ENCODE measurements around the gene MTO1.
"Not testable (repeated sequence)": the region's sequence is repeated elsewhere in the genome, so short reads cannot be mapped to it uniquely, and the experiment has no call there.

MTO1 gene, protein sequence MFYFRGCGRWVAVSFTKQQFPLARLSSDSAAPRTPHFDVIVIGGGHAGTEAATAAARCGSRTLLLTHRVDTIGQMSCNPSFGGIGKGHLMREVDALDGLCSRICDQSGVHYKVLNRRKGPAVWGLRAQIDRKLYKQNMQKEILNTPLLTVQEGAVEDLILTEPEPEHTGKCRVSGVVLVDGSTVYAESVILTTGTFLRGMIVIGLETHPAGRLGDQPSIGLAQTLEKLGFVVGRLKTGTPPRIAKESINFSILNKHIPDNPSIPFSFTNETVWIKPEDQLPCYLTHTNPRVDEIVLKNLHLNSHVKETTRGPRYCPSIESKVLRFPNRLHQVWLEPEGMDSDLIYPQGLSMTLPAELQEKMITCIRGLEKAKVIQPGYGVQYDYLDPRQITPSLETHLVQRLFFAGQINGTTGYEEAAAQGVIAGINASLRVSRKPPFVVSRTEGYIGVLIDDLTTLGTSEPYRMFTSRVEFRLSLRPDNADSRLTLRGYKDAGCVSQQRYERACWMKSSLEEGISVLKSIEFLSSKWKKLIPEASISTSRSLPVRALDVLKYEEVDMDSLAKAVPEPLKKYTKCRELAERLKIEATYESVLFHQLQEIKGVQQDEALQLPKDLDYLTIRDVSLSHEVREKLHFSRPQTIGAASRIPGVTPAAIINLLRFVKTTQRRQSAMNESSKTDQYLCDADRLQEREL

DNA sequence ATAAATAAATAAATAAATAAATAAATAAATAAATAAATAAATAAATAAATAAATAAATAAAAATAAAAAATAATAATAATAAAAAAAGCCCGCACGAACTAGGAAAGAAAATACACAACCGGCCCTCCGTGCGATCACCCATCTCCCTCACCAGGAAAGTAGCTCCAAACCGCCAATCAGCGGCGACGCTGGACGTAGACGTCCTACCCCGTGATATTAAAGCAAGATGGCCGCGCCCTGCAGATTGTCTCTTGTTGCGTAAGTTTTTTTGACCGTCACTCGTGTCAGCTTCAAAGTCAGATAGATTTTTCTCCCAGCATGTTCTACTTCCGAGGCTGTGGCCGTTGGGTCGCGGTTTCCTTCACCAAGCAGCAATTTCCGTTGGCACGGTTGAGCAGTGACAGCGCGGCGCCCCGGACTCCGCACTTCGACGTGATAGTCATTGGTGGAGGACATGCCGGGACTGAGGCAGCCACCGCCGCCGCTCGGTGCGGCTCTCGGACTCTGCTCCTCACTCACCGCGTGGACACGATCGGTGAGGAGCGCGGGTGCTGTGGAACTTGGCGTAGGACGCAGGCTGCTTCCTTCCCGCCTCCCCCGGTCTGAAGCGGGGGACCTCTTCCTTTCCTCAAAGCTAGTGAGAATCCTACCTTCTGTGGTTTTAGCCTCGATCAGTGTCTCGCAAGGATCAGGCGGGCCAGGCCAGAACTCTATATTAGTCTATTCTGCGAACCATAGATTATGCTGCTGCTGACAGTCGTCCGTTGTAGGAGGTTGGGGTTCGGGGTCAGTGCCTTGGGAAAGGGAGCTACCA is at the start of gene MTO1:
Gene MTO1, plus strand, starts transcription at position 201 of the 814 bp plus-strand sequence. Its CDS starts 118 bp downstream, at position 319.
- DNase-seq: peak; percentile 69

DNA sequence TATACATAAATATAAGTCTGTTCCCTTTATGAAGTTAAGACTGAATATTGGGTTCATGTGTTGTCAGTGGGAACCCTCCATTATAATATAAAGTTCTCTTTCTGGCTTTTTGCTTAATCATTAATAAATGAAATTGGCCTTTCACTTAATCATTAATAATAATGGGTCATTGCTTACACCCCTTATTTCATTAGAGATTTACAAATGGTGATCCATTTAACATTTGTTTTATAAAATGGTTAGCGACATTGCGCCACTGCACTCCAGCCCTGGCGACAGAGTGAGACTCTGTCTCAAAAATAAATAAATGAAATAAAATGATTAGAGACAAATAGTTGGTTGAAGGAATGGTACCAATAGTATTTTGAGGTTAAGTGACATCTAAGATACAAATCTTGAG is 48.4 kb upstream of the MTO1 start:
- DNase-seq: no peak

DNA sequence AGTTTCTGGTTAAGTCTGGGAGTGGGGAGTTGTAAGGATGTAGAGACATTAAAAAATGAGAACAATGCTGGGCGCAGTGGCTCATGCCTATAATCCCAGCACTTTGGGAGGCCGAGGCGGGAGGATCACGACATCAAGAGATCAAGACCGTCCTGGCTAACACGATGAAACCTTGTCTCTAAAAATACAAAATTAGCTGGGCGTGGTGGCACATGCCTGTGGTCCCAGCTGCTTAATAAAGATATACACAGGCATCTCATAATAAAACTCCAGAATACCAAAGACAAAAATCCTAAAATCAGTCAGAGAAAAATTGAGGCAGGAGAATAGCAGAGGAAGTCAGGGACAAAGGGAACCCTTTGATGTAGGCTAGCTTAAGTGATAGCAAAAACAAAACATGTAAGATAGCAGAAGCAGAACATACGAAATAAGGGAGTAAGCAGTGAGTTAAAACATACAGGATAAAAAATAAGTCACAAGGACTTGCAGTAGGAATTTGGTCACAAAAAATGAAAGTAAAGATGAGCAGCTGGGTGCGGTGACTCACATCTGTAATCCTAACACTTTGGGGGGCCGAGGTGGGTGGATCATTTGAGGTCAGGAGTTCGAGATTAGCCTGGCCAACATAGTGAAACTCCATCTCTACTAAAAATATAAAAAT is 43.3 kb upstream of the MTO1 start:
- DNase-seq: no peak

DNA sequence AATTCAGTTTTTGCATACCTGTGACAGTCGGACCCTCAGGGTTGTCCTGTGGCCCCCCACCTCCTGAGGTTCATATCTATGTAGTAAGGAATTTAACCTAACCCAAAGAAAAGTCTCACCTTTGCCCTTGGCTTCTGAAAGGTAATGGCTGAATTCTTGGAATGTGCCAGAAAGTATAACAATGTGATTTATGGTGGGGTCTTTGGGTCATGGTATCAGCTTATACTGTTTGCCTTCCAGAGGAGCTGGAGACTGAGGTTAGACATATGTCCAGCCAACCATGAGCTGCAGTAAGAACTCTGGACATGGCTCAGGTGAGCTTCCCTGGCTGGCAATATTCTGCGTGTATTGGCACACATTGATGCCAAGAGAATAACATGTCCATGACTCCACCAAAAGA is 40.0 kb upstream of the MTO1 start:
- no peak for DNase-seq

DNA sequence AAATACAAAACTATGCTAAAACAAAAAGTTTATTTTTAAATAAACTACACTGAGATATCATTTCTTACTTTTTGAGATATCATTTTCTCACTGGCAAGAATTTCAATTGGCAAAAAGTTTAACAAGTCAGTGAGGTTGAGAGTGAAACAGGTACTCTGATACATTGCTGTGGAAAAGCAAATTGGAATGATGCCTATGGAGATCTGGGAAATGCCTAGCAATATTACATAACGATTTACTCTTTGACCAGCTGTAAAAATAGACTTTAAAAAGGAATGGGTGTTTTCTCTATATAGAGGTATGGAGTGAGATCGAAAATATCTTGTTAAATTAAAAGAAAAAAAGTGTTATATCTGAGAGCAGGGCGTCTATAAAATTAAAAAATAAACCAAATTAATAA is 26.3 kb upstream of the MTO1 start:
- DNase-seq: no peak

DNA sequence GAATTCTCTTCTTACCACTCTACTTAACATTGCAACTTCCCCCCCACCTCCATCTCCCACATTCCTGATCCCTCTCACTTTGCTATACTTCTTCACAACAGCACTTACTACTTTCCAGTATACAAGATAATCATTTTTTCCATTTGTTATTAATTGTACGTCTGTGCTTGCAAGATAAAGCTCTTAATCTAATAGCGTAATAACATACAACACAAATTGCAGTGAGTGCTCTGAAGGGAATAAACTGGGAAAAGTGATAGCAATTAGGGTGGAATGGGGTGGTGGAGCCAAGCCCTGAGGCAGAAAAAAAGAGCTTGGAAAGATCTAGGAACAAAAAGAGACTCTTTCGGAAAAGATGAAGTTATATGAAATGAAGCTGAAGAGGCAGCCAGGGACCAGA is 18.0 kb upstream of the MTO1 start:
- no peak for DNase-seq

DNA sequence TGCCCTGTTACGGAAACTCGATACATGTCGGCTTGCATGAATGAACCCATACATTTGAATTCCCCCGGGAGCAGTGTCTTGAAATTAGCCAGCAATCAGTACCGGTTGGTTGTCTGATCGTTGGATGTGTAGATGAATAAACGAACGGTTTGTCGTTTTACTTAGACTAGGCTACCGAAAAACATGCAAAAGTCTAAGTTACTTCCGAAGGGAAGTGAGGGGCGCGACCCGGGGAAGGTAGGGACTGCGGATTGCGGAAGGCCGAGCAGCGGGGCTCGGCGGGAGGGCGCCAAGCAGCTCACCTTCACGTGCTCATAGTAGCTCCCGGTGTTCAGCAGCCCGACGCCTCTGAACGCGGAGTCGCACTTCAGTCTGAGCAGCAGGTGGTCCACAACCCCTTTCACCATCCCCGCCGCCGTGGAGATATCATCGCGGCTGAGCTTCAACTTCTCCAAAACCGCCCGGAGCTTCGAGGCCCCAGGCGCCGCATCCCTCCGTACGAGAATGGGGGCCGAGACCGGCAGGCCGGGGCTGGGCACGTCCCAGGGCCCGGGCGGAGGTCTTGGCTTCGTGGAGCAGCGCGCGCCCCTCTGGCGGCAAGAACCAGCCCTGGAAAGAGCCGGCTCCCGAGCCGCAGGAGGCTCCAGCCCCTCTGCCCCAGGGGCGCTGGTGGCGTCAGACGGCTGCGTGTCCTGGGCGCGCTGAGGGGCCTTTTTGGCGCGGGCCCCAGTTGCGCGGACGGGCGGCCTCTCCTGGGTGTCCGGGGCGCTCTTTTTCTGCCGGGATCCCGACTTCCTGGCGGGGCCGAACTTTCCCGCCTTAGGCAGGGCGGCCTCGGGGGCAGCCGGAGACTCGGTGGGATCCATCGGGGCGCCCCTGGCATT is 10.1 kb upstream of the MTO1 start:
- peak; percentile 28 to 40 for DNase-seq

DNA sequence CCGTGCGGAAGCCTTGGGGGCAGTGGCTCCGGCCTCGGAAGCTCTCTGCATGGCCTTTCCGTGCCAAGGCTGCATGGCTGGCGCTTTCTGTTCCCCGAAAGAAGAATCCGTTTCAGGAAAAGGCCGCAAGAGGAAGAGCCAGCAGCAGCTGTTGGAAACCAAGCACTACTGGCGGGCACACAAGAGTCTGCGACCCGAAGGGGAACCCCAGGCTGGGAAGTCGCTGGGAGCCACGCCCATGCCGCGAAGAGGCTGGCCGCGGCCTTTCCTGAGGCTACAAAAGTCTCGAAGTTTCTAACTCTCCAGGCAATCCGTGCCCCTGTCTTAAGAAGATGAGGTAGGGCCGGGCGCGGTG is 9.5 kb upstream of the MTO1 start, which contains the start of gene CGAS:
Gene CGAS, minus strand, starts transcription at position 191 of the 355 bp plus-strand sequence. Its CDS starts 116 bp downstream, at position 75.
- peak; percentile 71 to 78 for DNase-seq

DNA sequence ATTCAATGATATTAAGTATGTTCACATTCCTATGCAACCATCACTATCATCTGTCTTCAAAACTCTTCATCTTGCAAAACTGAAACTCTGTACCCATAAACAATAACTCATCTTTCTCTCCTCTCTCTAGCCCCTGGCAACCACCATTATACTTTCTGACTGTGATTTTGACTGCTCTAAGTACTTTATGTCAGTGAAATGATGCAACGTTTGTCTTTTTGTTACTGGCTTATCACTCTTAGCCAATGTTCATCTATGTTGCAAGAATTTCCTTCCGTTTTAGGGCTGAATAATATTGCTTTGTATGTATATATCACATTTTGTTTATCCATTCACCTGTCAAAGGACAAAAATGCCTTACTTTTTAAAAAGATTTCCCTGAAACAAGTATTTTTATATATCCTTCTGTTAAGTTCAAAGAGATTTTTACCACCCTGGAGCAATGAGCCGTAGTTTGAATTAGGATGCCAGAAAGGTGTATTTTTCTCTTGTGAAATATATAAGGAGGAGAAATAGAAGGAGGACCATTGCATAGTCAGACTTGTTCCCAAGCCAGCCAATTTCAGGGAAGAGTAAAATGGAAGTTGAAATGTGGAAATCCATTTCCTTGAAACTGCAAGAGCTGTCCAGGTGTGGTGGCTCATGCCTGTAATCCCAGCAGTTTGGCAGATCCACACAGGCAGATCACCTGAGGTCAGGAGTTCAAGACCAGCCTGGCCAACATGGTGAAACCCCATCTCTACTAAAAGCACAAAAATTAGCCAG is 5.5 kb upstream of the MTO1 start:
- DNase-seq: no peak

DNA sequence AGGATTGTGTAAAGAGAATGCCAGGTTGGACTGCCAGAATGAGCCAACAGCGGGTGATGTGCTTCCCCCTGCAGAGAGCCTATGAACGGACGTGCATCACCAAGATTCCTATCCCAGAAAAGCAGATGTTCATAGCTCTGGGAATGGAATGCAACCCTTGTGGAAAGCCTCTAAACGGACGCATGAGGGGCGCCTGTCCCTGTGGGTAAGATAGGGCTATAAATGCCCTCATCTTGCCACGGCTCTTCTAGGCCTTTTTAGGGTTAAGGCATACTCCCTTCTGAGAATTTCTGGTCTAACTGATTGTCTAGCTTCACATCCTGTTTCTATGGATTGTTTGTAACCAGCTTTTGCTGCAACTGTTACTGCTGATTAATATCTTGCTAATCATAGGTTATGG is 2.1 kb upstream of the MTO1 start:
- DNase-seq: not testable (repeated sequence)

DNA sequence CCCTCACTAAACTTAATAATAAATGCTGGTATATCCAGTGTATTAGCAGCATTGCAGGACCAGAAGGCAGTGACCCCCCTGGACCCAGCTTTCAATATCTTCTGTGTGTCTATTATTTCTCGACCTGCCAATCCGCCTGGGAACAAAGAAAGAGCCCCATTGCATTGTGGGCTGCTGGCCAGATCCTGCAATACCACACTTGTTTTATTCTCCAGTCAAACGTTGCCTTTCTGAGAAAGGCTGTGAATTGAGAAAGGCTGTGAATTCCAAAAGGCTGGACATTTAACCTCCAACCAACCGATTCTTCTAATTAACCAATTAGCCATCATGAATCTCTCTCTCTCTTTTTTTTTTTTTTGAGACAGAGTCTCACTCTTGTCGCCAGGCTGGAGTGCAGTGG is 1.5 kb upstream of the MTO1 start:
- no peak for DNase-seq

DNA sequence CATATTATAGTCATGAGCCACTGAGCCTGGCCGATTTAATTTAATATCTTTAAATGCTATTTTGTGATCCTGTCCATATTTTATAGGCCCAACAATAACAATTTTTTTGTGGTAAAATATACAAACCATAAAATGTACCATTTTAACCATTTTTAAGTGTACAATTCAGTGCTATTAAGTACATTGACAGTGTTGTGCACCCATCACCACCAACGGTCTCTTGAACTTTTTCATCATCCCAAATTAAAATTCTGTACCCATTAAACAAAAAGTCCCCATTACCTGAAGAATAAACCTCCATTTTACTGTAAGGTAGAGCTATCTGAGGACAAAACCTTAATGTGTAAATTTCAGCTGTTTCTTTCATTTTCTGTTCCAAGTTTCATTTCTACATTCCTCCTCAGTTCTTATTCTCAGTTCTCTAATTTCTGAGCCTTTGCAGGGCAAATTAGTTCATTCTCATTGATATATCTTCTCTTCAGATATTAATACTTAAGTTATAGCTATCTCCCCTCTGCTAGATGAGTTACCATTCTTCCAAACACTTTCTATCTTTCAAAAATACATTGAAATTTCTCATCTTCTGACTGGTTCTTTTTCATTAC is 10.3 kb downstream of the MTO1 start:
- no peak for DNase-seq

DNA sequence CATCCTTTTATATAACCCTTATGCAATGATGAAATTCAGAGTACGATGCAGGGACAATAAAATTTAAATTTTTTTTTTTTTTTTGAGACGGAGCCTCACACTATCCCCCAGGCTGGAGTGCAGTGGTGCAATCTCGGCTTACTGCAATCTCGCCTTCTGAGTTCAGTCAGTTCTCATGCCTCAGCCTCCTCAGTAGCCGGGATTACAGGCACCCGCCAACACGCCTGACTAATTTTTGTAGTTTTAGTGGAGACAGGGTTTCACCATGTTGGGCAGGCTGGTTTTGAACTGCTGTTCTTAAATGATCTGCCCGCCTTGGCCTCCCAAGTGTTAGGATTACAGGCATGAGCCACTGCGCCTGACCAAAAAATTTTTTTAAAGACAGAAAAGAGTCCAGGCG is 15.2 kb downstream of the MTO1 start:
- no peak for DNase-seq

DNA sequence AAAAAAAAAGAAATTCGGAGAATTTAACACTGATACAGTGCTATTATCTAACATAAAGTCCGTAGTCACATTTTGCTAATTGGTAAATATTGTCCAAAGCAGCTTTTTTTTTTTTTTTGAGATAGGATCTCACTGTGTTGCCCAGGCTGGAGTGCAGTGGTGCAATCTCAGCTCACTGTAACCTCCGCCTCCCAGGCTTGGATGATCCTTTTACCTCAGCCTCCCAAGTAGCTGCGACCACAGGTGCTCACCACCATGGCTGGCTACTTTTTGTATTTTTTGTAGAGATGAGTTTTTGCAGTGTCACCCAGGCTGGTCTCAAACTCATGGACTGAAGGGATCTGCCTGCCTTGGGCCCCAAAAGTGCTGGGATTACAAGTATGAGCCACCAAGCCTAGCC is 15.9 kb downstream of the MTO1 start:
- no peak for DNase-seq

DNA sequence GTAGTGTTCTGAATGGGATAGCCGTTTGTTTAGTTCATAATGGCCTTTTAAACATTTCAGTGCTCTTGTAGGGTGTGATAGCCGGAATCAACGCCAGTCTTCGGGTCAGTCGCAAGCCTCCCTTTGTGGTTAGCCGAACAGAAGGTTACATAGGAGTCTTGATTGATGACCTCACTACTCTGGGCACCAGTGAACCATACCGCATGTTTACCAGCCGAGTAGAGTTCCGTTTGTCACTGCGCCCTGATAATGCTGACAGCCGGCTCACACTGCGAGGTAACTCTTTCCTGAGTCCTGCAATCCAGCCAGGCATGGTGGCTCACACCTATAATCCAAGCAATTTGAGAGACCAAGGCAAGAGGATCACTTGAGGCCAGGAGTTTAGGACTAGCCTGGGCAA is 20.4 kb downstream of the MTO1 start:
- no peak for DNase-seq

DNA sequence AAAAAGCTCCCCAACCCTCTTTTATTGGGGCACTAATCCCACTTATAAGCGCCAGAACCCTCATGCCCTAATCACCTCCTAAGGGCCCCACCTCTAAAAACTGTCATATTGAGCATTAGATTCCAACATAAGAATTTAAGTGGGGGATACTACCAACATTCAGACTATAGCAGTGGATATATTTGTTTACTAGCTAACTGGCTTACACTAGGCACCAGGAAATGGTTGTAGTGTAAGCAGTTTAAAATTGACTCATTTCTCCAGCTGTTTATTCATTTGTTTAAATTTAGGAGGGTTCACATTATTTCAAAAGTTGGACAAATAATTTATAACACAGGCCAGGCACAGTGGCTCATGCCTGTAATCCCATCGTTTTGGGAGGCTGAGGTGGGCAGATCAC is 22.9 kb downstream of the MTO1 start:
- DNase-seq: no peak

DNA sequence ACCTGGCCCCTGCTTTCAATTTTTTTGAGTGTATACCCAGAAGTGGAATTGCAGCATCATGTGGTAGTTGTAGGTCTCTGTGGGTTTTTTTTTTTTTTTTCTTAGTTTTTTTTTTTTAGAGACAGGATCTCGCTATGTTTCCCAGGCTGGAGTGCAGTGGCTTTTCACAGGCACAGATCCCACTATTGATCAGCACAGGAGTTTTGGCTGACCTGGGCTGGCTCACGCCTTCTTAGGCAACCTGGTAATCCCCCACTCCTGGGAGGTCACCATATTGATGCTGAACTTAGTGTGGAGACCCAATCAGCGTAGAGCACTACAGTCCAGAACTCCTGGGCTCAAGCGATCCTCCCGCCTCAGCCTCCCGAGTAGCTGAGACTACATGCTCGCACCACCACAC is 25.9 kb downstream of the MTO1 start:
- no peak for DNase-seq

DNA sequence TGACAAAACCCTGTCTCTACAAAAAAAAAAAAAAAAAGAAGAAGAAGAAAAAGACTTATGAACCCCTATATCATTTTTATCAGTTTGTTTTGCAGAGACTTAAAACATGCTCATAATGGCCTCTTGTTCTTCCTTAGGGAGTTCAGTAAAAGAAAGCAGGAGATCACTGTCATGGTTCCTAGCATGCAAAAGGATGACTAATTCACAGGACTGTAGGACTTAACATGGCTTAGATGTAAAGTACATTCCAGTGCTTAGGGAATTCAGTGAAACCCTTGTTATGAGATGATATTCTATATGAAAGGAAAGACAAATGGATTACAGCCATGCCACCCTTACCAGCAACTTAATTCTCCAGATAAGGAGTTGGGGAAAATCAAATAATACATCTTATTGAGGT is 29.8 kb downstream of the MTO1 start:
- no peak for DNase-seq

DNA sequence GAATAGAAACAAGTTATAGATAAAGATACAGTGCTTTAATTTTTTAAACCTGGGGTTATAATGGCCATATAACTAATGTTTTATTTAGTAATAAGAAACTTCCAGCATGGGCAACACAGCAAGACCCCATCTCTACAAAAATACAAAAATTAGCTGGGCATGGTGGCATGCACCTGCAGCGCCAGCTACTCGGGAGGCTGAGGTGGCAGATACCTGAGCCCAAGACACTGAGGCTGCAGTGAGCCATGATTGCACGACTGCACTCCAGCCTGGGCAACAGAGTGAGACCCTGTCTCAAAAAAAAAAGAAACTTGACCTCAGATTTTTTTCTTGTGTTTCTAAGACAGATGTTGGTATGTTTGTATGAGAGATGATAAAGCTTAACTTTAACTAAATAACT is 36.4 kb downstream of the MTO1 start:
- DNase-seq: no peak

DNA sequence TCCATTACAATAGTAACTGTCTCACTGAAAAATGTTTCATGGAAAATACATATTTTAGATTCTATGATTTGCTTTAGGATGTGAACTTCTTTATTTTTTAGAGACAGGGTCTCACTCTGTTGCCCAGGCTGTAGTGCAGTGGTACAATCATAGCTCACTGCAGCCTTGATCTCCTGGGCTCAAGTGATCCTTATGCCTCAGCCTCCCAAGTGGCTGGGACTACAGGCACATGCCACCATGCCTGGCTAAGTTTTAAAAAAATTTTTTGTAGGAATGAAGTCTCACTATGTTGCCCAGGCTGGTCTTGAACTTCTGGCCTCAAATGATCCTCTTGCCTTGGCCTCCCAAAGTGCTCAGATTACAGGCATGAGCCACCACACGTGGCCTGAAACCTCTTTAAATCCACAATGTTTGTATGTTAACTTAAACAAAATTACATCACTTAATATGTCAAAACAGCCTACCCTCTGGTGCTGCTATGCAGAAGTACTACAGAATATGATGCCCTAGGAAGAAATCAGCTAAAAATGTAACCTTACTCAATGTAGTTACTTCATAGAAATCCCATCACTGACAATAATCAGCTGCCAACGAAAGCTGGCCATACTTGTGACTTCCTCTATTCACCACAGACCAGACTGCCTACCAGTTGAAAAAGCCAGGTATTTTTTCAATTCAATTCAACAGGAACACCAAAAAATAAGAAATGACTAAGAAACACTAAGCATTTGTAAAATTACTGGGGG is 41.7 kb downstream of the MTO1 start:
- DNase-seq: no peak

Data from stimulated activated CD4-positive, alpha-beta T cell treated with anti-CD3 and anti-CD28 coated beads, Interleukin-2, amount 100 ng/mL, for 48 hours (primary cell).